Activated CD4-positive, alpha-beta T cell treated with anti-CD3 and anti-CD28 coated beads, Interleukin-2, amount 10 ng/mL, durations not matched to agents 7 days and 5 days (primary cell): ENCODE results near the gene ATXN2. TPM values are rescaled to one million over a fixed set of nuclear protein-coding genes. Genes with fewer than 3 reads are reported as not detected.

Experiments
- CTCF ChIA-PET: fragments of 350-600 bp; sonication (Branson Sonifier 250); formaldehyde crosslinking; loops from one replicate; lab custom pipeline; 2021; ENCODE audit warnings: antibody characterized with exemption; lab: Charles Lee
- POLR2A ChIA-PET: fragments of 350-600 bp; sonication (Branson Sonifier 250); formaldehyde crosslinking; loops from one replicate; lab custom pipeline; 2021; ENCODE audit warnings: antibody characterized with exemption; lab: Charles Lee
- DNase-seq: peaks from one replicate; pipeline ENCODE4 v3.0.0-alpha.2; 2020
- H3K27ac Mint-ChIP-seq: one replicate; pipeline ENCODE4 v1.8.0; 2021; ENCODE audit warnings: mild to moderate bottlenecking, moderate library complexity, mixed read lengths
- H3K27me3 Mint-ChIP-seq: one replicate; pipeline ENCODE4 v1.8.0; 2021; ENCODE audit warnings: mixed read lengths
- H3K36me3 Mint-ChIP-seq: one replicate; pipeline ENCODE4 v1.8.0; 2021; ENCODE audit warnings: low read depth, mixed read lengths
- H3K4me1 Mint-ChIP-seq: one replicate; pipeline ENCODE4 v1.8.0; 2021; ENCODE audit warnings: mixed read lengths
- H3K4me3 Mint-ChIP-seq: one replicate; pipeline ENCODE4 v1.8.0; 2021; ENCODE audit warnings: mild to moderate bottlenecking, moderate library complexity, mixed read lengths
- H3K9me3 Mint-ChIP-seq: one replicate; pipeline ENCODE4 v1.8.0; 2021; ENCODE audit warnings: mixed read lengths
- total RNA-seq, 2 experiments: library from RNA; stranded (reverse); gene quantifications; one replicate each; pipeline ENCODE4 v1.2.3, GENCODE V29; 2021

The ATXN2 gene
- total RNA-seq, 2 experiments from 2014 or later = 42.0 to 46.8 TPM

DNA sequence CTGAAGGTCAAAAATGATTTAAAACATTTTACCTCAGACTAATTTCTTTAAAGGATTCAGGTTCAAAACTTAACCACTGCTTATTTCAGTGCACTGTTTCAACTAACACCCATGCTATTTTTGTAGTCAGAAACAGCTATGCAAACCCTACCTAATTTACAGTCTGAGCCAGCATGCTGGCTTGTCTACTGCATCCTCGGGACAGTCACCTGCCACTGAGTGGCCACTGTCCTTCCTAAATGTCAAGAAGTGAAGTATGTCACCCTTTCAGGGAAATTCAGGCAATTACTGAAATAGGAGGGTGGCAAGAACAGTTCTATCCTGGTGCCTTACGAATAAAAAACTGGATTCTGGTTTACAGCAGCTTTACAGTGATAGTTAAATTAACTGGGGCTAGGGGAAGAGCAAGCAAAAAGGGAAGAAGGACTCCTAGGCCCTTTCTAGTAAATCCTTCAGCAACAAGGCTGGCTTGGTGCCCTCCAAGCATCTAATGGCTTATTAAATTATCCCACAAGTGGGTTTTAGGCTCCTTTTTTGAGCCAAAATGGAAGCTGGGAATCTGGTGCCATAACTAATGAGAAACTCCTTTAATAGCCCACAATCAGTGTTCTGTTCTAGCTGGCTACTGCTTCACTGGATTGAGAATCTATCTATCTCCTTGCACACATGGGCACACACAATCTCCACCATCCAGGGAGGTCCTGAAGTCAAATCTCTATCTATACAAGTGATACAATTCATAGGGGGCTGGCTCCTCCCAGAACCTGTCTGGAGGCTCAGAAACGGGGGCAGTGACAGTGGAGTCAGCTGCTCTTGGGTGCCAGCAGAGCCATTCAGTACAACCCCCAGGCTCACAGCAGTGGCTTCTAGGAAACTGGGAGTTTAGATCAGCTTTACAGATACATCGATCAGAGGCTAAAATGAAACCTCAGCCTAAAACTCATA lies 150.0 kb downstream of the ATXN2 start:
- Mint-ChIP-seq H3K4me1 (peaks cover 54% of the 10 kb centered on the region), H3K27me3 (no peaks in the 10 kb centered on the region), H3K27ac (peak overlapping the region; percentile 0), H3K4me3 (no peak overlapping the region), H3K9me3 (no peaks in the 10 kb centered on the region), H3K36me3 (peaks cover 55% of the 10 kb centered on the region)
- ChIA-PET POLR2A (interaction anchor here (0.6 kb wide), 1 partner anchor 8 kb away, joined by 3 read pairs; no protein-coding TSS in a partner anchor), CTCF (interaction anchor here (1.5 to 5.7 kb wide), 4 partner anchors 36 to 56 kb away, joined by 4 to 73 read pairs (median 38); partner anchors contain the start of gene SH2B3)
- no peak for DNase-seq

DNA sequence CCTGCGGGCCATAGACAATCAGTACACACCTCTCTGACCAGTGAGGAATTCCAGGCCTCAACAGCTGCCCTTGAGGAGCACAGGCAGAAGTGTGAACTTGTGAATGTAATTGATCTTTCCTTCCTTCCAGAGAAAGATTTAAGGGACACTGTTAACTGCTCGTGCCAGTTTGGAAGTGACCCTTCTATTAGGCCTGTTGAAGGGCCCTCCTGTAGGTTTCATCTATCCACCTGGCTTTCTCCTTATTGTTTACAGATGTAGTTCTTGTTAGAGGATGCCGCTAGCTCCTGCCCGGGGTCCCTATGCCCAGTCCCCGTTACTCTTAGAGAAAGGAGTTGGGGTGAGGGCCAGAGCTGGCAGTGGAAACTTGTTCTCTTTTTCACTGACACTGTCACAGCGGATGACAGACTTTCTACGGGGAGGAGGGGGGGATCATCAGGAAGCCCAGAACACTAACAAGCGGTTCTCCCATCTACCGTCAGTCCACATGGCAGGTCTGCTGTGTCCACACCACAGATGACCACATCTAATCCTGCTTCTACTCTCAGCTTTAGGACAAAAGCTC lies 150.8 kb downstream of the ATXN2 start:
- Mint-ChIP-seq H3K4me1 (peaks cover 61% of the 10 kb centered on the region), H3K27me3 (no peaks in the 10 kb centered on the region), H3K36me3 (peaks cover 52% of the 10 kb centered on the region), H3K27ac (peak overlapping the region; percentile 75), H3K4me3 (no peak overlapping the region), H3K9me3 (no peaks in the 10 kb centered on the region)
- ChIA-PET POLR2A (interaction anchor here (0.6 kb wide), 1 partner anchor 9 kb away, joined by 3 read pairs; no protein-coding TSS in a partner anchor), CTCF (interaction anchor here (0.6 to 8.1 kb wide), 6 partner anchors 8 to 134 kb away, joined by 3 to 73 read pairs (median 25); partner anchors contain the start of gene SH2B3)
- no peak for DNase-seq

DNA sequence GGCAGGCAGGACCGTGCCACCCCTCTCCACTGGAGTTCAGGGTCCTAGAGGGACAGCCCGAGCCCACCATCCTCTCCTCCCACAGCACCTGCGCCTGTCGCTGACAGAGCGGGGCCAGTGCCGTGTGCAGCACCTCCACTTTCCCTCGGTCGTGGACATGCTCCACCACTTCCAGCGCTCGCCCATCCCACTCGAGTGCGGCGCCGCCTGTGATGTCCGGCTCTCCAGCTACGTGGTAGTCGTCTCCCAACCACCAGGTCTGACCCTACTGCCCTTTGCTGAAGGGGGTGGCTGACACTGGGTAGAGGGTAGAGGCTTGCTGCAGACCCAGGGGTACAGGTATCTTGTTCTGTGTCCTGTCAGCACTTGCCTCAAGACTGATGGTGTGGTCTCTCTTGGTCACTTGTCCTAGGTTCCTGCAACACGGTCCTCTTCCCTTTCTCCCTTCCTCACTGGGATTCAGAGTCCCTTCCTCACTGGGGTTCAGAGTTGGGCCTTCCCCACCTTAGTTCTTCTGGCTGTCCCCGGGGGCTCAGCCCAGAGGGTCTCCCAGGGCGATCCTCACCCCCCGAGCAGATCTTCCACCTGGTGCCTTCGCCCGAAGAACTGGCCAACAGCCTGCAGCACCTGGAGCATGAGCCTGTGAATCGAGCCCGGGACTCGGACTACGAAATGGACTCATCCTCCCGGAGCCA lies 151.4 kb downstream of the ATXN2 start:
- H3K4me3 Mint-ChIP-seq = no peak overlapping the region
- H3K4me1 Mint-ChIP-seq = peaks cover 68% of the 10 kb centered on the region
- POLR2A ChIA-PET = no interaction called here
- H3K27me3 Mint-ChIP-seq = no peaks in the 10 kb centered on the region
- DNase-seq = no peak
- peak overlapping the region; percentile 75 for H3K27ac Mint-ChIP-seq
- CTCF ChIA-PET = interaction anchor here (0.6 to 8.1 kb wide), 6 partner anchors 9 to 135 kb away, joined by 3 to 79 read pairs (median 25); no protein-coding TSS in a partner anchor
- H3K36me3 Mint-ChIP-seq = peaks cover 57% of the 10 kb centered on the region
- H3K9me3 Mint-ChIP-seq = no peaks in the 10 kb centered on the region

DNA sequence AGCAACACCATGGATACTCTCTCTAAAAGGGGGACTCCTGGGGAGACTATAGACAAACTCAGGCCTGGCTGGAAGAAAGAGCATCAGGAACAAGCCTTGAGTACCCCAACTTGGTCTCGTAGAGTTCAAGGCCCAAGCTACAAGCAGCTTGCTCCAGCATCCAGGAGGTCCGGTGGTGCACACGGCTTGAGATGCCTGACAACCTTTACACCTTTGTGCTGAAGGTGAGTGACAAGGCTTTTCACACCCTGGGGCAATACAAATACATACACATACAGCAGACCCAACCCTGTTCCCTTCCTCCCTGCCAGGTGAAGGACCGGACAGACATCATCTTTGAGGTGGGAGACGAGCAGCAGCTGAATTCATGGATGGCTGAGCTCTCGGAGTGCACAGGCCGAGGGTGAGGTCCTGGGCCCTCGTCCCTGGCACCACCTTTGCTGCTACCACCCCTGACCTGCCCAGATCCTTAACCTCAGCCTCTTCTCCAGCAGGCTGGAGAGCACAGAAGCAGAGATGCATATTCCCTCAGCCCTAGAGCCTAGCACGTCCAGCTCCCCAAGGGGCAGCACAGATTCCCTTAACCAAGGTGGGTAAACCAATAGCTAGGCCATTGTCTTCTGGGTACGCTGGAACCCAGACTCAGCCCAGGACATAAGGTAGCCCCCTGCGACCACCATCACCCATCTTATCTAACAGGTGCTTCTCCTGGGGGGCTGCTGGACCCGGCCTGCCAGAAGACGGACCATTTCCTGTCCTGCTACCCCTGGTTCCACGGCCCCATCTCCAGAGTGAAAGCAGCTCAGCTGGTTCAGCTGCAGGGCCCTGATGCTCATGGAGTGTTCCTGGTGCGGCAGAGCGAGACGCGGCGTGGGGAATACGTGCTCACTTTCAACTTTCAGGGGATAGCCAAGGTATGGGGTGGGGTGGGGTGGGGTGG lies 152.2 kb downstream of the ATXN2 start:
- no peak for DNase-seq
- no peaks in the 10 kb centered on the region for H3K27me3 Mint-ChIP-seq
- POLR2A ChIA-PET = no interaction called here
- no peak overlapping the region for H3K4me3 Mint-ChIP-seq
- peak overlapping the region; percentile 71 for H3K27ac Mint-ChIP-seq
- peaks cover 74% of the 10 kb centered on the region for H3K4me1 Mint-ChIP-seq
- peaks cover 58% of the 10 kb centered on the region for H3K36me3 Mint-ChIP-seq
- CTCF ChIA-PET = interaction anchor here (0.9 to 8.1 kb wide), 3 partner anchors 12 to 49 kb away, joined by 3 to 79 read pairs (median 46); no protein-coding TSS in a partner anchor
- no peaks in the 10 kb centered on the region for H3K9me3 Mint-ChIP-seq

DNA sequence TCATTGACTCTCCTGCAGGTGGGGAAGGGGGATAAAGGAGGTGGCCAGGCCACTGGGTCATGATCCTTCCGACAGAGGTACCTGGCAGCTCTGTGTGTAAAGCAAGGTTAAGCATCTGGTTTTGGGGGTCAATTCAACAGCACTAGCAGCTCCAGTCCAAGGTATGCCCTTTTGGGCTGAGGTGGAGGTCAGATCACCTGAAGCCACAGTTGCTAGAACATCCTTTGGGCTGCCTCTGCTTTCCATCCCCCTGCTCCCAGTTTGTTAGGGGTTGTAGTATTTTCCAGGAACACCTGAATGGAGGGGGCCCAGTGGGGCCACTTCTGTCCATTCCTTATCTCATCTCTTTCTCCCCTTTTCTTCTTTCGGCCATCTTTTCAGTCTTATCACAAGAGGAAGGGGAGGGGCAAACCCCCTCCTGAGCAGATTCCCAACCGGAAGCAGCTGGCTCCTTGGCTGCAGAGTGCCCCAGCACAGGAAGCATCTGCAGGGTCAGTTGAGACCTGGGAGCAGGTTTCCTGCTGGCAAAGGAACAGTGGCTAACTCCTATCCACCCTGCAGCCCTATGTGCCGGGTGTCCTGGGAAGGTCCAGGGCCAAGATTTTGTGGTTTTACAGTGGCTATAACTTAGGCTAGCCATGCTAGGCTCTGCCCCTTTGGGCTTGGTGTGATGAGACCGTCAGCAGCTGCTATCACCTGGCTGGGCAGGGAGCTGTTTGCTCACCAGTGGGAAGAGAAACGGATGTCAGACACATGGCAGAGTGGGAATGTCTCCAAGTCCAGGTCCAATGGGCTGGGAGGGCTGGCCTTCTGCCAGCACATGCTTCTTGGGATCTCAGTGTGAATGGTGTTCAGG lies 153.2 kb downstream of the ATXN2 start:
- Mint-ChIP-seq H3K27me3 (no peaks in the 10 kb centered on the region), H3K4me1 (peaks cover 75% of the 10 kb centered on the region), H3K27ac (peak overlapping the region; percentile 88), H3K4me3 (no peak overlapping the region), H3K36me3 (peaks cover 50% of the 10 kb centered on the region), H3K9me3 (no peaks in the 10 kb centered on the region)
- ChIA-PET CTCF (interaction anchor here (0.9 to 8.1 kb wide), 6 partner anchors 11 to 48 kb away, joined by 3 to 79 read pairs (median 29); no protein-coding TSS in a partner anchor), POLR2A (interaction anchor here (0.6 kb wide), 1 partner anchor 43 kb away, joined by 6 read pairs; no protein-coding TSS in a partner anchor)
- DNase-seq = no peak

DNA sequence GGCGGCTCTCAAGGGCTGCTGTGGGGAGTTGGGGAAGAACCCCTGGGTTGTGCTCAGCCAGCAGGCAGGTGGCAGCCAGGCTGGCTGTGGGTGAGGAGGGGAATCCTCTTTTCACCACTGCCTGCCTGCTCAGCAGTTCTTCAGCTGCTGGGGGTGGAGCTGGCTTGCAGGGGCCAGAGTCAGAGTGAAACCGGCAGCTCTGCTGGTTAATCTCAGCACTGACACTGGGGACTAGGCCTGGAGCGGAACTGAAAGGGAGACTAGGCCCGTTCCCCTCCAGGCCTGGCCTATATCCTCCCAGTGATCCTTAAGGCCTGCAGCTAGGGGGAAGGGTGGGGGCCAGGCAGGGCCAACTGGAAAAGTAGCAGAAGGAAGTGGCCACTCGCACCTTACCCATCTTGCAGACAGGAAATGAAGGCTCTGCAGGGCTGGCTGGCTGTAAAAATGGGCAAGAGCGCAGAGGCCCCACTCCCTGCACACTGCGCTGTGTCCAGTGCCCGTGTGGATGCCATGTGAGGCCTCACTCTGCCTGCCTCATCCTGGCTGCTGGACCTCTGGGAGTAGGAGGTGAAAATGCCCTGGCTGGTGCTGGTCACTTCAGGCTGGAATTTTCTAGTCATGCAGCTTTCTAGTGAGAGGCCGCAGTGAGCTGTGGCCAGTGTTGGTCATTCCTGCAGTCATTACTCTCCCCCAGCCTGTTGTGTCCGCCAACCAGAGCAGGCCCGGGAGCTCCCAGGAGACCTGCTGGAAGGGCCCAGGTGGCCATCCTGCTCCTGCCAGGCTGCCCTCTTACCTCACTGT lies 154.0 kb downstream of the ATXN2 start:
- DNase-seq = peak; percentile 91
- ChIA-PET POLR2A (interaction anchor here (0.6 to 2.2 kb wide), 3 partner anchors 10 to 41 kb away, joined by 3 to 11 read pairs (median 7); no protein-coding TSS in a partner anchor), CTCF (interaction anchor here (0.5 to 8.1 kb wide), 11 partner anchors 10 to 672 kb away, joined by 3 to 79 read pairs (median 5); no protein-coding TSS in a partner anchor)
- H3K9me3 Mint-ChIP-seq = no peaks in the 10 kb centered on the region
- H3K27ac Mint-ChIP-seq = peak overlapping the region; percentile 88
- peaks cover 73% of the 10 kb centered on the region for H3K4me1 Mint-ChIP-seq
- peak overlapping the region; percentile 35 for H3K4me3 Mint-ChIP-seq
- H3K27me3 Mint-ChIP-seq = no peaks in the 10 kb centered on the region
- peaks cover 44% of the 10 kb centered on the region for H3K36me3 Mint-ChIP-seq

DNA sequence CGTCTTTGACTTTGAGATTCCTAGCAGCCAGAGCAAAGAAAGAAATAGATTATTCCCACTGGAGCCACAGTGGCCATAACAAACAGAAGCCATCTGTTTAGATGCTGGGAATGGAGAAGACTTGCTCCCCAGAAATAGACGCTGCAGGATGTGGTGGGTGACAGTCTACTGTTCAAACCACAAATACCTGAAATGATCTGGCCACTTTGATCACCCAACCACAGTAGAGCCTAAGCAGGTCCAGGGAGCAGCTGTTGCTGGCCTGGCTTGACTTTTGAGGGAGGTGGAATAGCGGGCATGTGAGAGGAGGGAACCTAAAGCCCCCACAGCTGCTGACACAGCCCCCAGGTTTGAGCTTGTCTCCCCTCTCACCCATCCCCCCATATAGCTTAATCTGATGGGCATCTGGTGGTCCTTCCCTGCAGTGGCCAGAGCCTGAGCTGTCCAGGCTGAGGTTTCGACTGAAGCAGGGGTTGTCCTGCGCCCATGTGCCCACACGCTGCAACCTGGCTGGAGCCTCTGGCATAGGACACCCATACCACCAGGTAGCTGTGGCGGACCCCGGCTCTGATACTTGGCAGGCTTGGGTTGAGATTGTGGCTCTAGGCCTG lies 154.7 kb downstream of the ATXN2 start:
- Mint-ChIP-seq H3K36me3 (peaks cover 44% of the 10 kb centered on the region), H3K4me3 (peak overlapping the region; percentile 35), H3K9me3 (no peaks in the 10 kb centered on the region), H3K27me3 (no peaks in the 10 kb centered on the region), H3K27ac (peak overlapping the region; percentile 88), H3K4me1 (peaks cover 75% of the 10 kb centered on the region)
- POLR2A ChIA-PET = interaction anchor here (0.6 to 2.2 kb wide), 3 partner anchors 10 to 40 kb away, joined by 3 to 11 read pairs (median 7); no protein-coding TSS in a partner anchor
- CTCF ChIA-PET = interaction anchor here (0.5 to 8.1 kb wide), 13 partner anchors 9 to 229 kb away, joined by 3 to 79 read pairs (median 4); partner anchors contain the start of gene PHETA1
- DNase-seq = peak; percentile 59

DNA sequence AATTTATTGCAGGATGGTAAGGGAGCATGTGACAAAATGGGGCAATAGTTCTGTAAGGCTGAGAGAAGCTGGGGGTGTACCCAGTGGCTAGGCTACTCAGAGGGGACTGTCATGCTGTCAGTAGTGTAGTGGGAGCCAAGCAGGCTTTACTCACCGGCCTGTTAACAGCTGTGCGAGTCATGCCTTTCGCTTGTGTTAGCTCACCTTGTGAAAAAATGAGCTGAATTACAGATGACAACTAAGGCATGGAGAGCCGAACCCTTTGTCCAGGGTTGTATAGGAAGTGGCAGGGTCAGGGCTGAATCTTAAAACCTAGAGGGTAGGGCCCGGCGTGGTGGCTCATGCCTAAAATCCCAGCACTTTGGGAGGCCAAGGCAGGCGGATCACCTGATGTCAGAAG lies 155.5 kb downstream of the ATXN2 start:
- H3K27me3 Mint-ChIP-seq = no peaks in the 10 kb centered on the region
- H3K4me1 Mint-ChIP-seq = peaks cover 79% of the 10 kb centered on the region
- CTCF ChIA-PET = interaction anchor here (0.9 to 8.1 kb wide), 10 partner anchors 8 to 75 kb away, joined by 3 to 79 read pairs (median 14); partner anchors contain the start of gene PHETA1
- no peaks in the 10 kb centered on the region for H3K9me3 Mint-ChIP-seq
- DNase-seq = no peak
- H3K36me3 Mint-ChIP-seq = peaks cover 41% of the 10 kb centered on the region
- POLR2A ChIA-PET = interaction anchor here (1.6 to 2.2 kb wide), 2 partner anchors 9 to 40 kb away, joined by 7 to 11 read pairs; no protein-coding TSS in a partner anchor
- peak overlapping the region; percentile 78 for H3K27ac Mint-ChIP-seq
- H3K4me3 Mint-ChIP-seq = no peak overlapping the region

DNA sequence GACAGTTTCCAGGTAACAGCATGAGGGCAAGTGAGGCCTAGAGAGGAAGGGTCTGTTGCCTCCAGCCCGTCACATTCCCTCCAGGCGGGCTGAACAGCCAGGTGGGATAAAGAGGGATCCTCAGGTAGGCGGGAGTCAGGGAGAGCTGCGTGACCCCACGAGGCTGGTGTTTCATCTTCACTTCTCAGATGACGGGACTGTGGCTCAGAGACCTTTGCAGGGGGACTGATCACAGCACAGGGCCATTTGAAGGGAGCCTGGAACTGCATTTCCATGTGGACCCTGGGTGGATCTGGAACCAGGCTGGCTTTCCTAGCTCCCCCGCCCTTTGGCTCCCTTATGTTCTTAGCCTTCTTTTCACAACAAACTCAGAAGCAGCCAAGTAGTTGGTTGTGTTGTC lies 156.0 kb downstream of the ATXN2 start:
- ChIA-PET CTCF (interaction anchor here (1.1 to 8.1 kb wide), 7 partner anchors 8 to 74 kb away, joined by 3 to 79 read pairs (median 26); partner anchors contain the start of gene PHETA1), POLR2A (interaction anchor here (2.2 kb wide), 1 partner anchor 8 kb away, joined by 11 read pairs; no protein-coding TSS in a partner anchor)
- no peaks in the 10 kb centered on the region for H3K9me3 Mint-ChIP-seq
- H3K4me1 Mint-ChIP-seq = peaks cover 81% of the 10 kb centered on the region
- H3K4me3 Mint-ChIP-seq = no peak overlapping the region
- peak overlapping the region; percentile 78 for H3K27ac Mint-ChIP-seq
- H3K27me3 Mint-ChIP-seq = no peaks in the 10 kb centered on the region
- H3K36me3 Mint-ChIP-seq = peaks cover 39% of the 10 kb centered on the region
- no peak for DNase-seq
